SKM-1 (cell line): ENCODE results near the gene KRTAP2-3.
"Not testable (repeated sequence)": the region's sequence is repeated elsewhere in the genome, so short reads cannot be mapped to it uniquely, and the experiment has no call there.

Experiments
- DNase-seq: peaks from one replicate; lab custom pipeline; 2025; ENCODE audit not compliant: unreplicated experiment; lab: John Stamatoyannopoulos, UW

The KRTAP2-3 gene

GRCh38 chr17:41034346-41034935, 25.5 kb downstream of the KRTAP2-3 start, which contains the start of gene KRTAP1-3:
KRTAP1-3 (minus strand) TSS chr17:41034874; CDS start chr17:41034821, 53 bp downstream.
- DNase-seq, result not testable (repeated sequence)

GRCh38 chr17:41029633-41030245, 30.2 kb downstream of the KRTAP2-3 start, which contains the start of gene KRTAP1-4:
KRTAP1-4 (minus strand) TSS chr17:41030195; CDS start chr17:41030078, 117 bp downstream.
- DNase-seq, result no peak

GRCh38 chr17:41026715-41027471, 33.0 kb downstream of the KRTAP2-3 start, which contains the start of gene KRTAP1-5:
KRTAP1-5 (minus strand) TSS chr17:41027208; CDS start chr17:41027155, 53 bp downstream.
- no peak for DNase-seq

GRCh38 chr17:41024697-41025096, 35.2 kb downstream of the KRTAP2-3 start:
- DNase-seq, result no peak

- no peak for DNase-seq
Measured at GRCh38 chr17:41020336-41020735, 39.6 kb downstream of the KRTAP2-3 start.

- no peak for DNase-seq
Measured at GRCh38 chr17:41019415-41019814, 40.5 kb downstream of the KRTAP2-3 start.

- DNase-seq, result no peak
Measured at GRCh38 chr17:41018541-41018940, 41.4 kb downstream of the KRTAP2-3 start.

GRCh38 chr17:41016578-41017215, 43.2 kb downstream of the KRTAP2-3 start:
- no peak for DNase-seq

GRCh38 chr17:41015454-41015853, 44.5 kb downstream of the KRTAP2-3 start:
- DNase-seq, result no peak

- DNase-seq, result no peak
Measured at GRCh38 chr17:41013606-41014005, 46.3 kb downstream of the KRTAP2-3 start.

GRCh38 chr17:41013181-41013580, 46.7 kb downstream of the KRTAP2-3 start:
- DNase-seq, result no peak

GRCh38 chr17:41012326-41013120, 47.4 kb downstream of the KRTAP2-3 start:
- DNase-seq, result no peak

GRCh38 chr17:41010441-41010840, 49.5 kb downstream of the KRTAP2-3 start:
- no peak for DNase-seq

- DNase-seq, result no peak
Measured at GRCh38 chr17:41009936-41010335, 50.0 kb downstream of the KRTAP2-3 start.

- no peak for DNase-seq
Measured at GRCh38 chr17:41009301-41009760, 50.6 kb downstream of the KRTAP2-3 start.
